ENCODE data around the gene CTXND1.

CTXND1 gene

GRCh38 chr15:80162059-80162554 lies 89.9 kb downstream of the CTXND1 start:
- no peak for ATAC-seq
- TF ChIP-seq ZNF565 (CRISPR knock-in tag; conservative IDR thresholded peaks at IDR 0.05; ENCODE audit: low read depth) (no peak), ISL1 (CRISPR knock-in tag; IDR thresholded peaks at IDR 0.05) (no peak), ZFP30 (CRISPR knock-in tag; IDR thresholded peaks at IDR 0.05) (no peak), TSHZ2 (CRISPR knock-in tag; IDR thresholded peaks at IDR 0.05) (no peak), TCF4 (CRISPR knock-in tag; IDR thresholded peaks at IDR 0.05; ENCODE audit: borderline replicate concordance) (no peak), ZC3H10 (CRISPR knock-in tag; IDR thresholded peaks at IDR 0.05) (no peak), POU6F1 (CRISPR knock-in tag; IDR thresholded peaks at IDR 0.05; ENCODE audit: borderline replicate concordance, low read depth) (no peak), OSR1 (CRISPR knock-in tag; IDR thresholded peaks at IDR 0.05) (no peak), BACH2 (CRISPR knock-in tag; IDR thresholded peaks at IDR 0.05; ENCODE audit: borderline replicate concordance) (no peak)

- no peak for TF ChIP-seq RARB (CRISPR knock-in tag; IDR thresholded peaks at IDR 0.05)
- no peak for TF ChIP-seq ISL1 (CRISPR knock-in tag; IDR thresholded peaks at IDR 0.05)
- no peak for TF ChIP-seq GLIS3 (CRISPR knock-in tag; IDR thresholded peaks at IDR 0.05)
- TF ChIP-seq ZNF565 (CRISPR knock-in tag; conservative IDR thresholded peaks at IDR 0.05; ENCODE audit: low read depth) = no peak
- no peak for TF ChIP-seq ZNF70 (CRISPR knock-in tag; IDR thresholded peaks at IDR 0.05)
- no peak for ATAC-seq
These were observed 90.5 kb downstream of the CTXND1 start for GRCh38 chr15:80161468-80162016.

- no peak for TF ChIP-seq SNAI2 (CRISPR knock-in tag; IDR thresholded peaks at IDR 0.05)
- TF ChIP-seq ZNF8 (CRISPR knock-in tag; IDR thresholded peaks at IDR 0.05) = no peak
- no peak for TF ChIP-seq ZNF70 (CRISPR knock-in tag; IDR thresholded peaks at IDR 0.05)
- no peak for TF ChIP-seq POU6F1 (CRISPR knock-in tag; IDR thresholded peaks at IDR 0.05; ENCODE audit: borderline replicate concordance, low read depth)
- TF ChIP-seq ZC3H10 (CRISPR knock-in tag; IDR thresholded peaks at IDR 0.05) = no peak
- TF ChIP-seq ZFP3 (CRISPR knock-in tag; IDR thresholded peaks at IDR 0.05) = no peak
- TF ChIP-seq OSR1 (CRISPR knock-in tag; IDR thresholded peaks at IDR 0.05) = no peak
- TF ChIP-seq CSDC2 (CRISPR knock-in tag; IDR thresholded peaks at IDR 0.05) = no peak
- no peak for TF ChIP-seq TOX (CRISPR knock-in tag; IDR thresholded peaks at IDR 0.05; ENCODE audit: borderline replicate concordance)
- TF ChIP-seq ZFP30 (CRISPR knock-in tag; IDR thresholded peaks at IDR 0.05) = no peak
- TF ChIP-seq RARB (CRISPR knock-in tag; IDR thresholded peaks at IDR 0.05) = no peak
- TF ChIP-seq CSRNP3 (CRISPR knock-in tag; IDR thresholded peaks at IDR 0.05) = no peak
These were observed 91.3 kb downstream of the CTXND1 start for GRCh38 chr15:80160570-80161156.

GRCh38 chr15:80159811-80160569 lies 92.0 kb downstream of the CTXND1 start:
- ATAC-seq = no peak; the same call in 2 of the 3 replicates
- TF ChIP-seq ESRRG (CRISPR knock-in tag; IDR thresholded peaks at IDR 0.05) (no peak), ARNTL (CRISPR knock-in tag; IDR thresholded peaks at IDR 0.05; ENCODE audit: borderline replicate concordance, low read depth) (no peak), RARB (CRISPR knock-in tag; IDR thresholded peaks at IDR 0.05) (no peak), CREB5 (CRISPR knock-in tag; IDR thresholded peaks at IDR 0.05; ENCODE audit: low read depth) (no peak), ZFP30 (CRISPR knock-in tag; IDR thresholded peaks at IDR 0.05) (no peak), ZC3H10 (CRISPR knock-in tag; IDR thresholded peaks at IDR 0.05) (no peak), ZNF565 (CRISPR knock-in tag; conservative IDR thresholded peaks at IDR 0.05; ENCODE audit: low read depth) (no peak), ZNF8 (CRISPR knock-in tag; IDR thresholded peaks at IDR 0.05) (no peak), CSDC2 (CRISPR knock-in tag; IDR thresholded peaks at IDR 0.05) (no peak), SNAI2 (CRISPR knock-in tag; IDR thresholded peaks at IDR 0.05) (no peak), CSRNP3 (CRISPR knock-in tag; IDR thresholded peaks at IDR 0.05) (no peak), OSR1 (CRISPR knock-in tag; IDR thresholded peaks at IDR 0.05) (no peak)

More at GRCh38 chr15:80160570-80161156, 91.3 kb downstream of the CTXND1 start:
- ATAC-seq = peak; percentile 83

Data from SK-N-SH treated with all-trans-retinoic acid at 6 μM for 48 hours (cell line).